Astrocyte (in vitro differentiated cells and primary cell): ENCODE measurements around the gene ANGEL2. TPM values are rescaled to one million over a fixed set of nuclear protein-coding genes. Genes with fewer than 3 reads are reported as not detected.

Experiments used
- DNase-seq: peaks from one replicate; pipeline ENCODE4 v3.0.0-alpha.2; 2010; ENCODE audit warnings: low read depth
- FAIRE-seq: peaks from 2 replicates; lab custom pipeline; 2011; peaks lifted over from hg19 to GRCh38; lab: Jason Lieb, UNC
- H2AFZ ChIP-seq: 2 replicates; pipeline ENCODE4 v1.6.0; 2012; ENCODE audit warnings: low read depth, low read length, inconsistent platforms
- H3K27ac ChIP-seq: 2 replicates; pipeline ENCODE4 v1.5.1; 2011; ENCODE audit warnings: low read depth, low read length, inconsistent platforms
- H3K27me3 ChIP-seq: 2 replicates; pipeline ENCODE4 v1.6.0; 2011; ENCODE audit warnings: low read length, inconsistent platforms; ENCODE audit not compliant: insufficient read depth
- H3K36me3 ChIP-seq: 2 replicates; pipeline ENCODE4 v1.5.1; 2011; ENCODE audit warnings: low read length, inconsistent platforms; ENCODE audit not compliant: insufficient read depth
- H3K4me1 ChIP-seq: 2 replicates; pipeline ENCODE4 v1.5.1; 2011; ENCODE audit warnings: low read length, inconsistent platforms; ENCODE audit not compliant: insufficient read depth
- H3K4me2 ChIP-seq: 2 replicates; pipeline ENCODE4 v1.6.0; 2012; ENCODE audit warnings: low read length, inconsistent platforms
- H3K4me3 ChIP-seq: 2 replicates; pipeline ENCODE4 v1.5.1; 2011; ENCODE audit warnings: low read depth, mild to moderate bottlenecking, low read length, inconsistent platforms; ENCODE audit not compliant: insufficient read depth
- H3K79me2 ChIP-seq: 2 replicates; pipeline ENCODE4 v1.6.0; 2012; ENCODE audit warnings: mild to moderate bottlenecking, low read length, inconsistent platforms; ENCODE audit not compliant: insufficient read depth
- H3K9ac ChIP-seq: 2 replicates; pipeline ENCODE4 v1.6.0; 2012; ENCODE audit warnings: mild to moderate bottlenecking, low read length, inconsistent platforms
- H3K9me3 ChIP-seq: 2 replicates; pipeline ENCODE4 v1.5.1; 2012; ENCODE audit warnings: low read depth, mild to moderate bottlenecking, low read length, inconsistent platforms; ENCODE audit not compliant: insufficient read depth
- H4K20me1 ChIP-seq: 2 replicates; pipeline ENCODE4 v1.6.0; 2012; ENCODE audit warnings: low read length, inconsistent platforms; ENCODE audit not compliant: insufficient read depth
- H3K27ac Mint-ChIP-seq: one replicate; pipeline ENCODE4 v1.8.0; 2021; ENCODE audit warnings: mild to moderate bottlenecking, mixed read lengths; ENCODE audit not compliant: unreplicated experiment
- H3K27me3 Mint-ChIP-seq: one replicate; pipeline ENCODE4 v1.8.0; 2021; ENCODE audit warnings: low read depth, mixed read lengths; ENCODE audit not compliant: unreplicated experiment
- H3K36me3 Mint-ChIP-seq: one replicate; pipeline ENCODE4 v1.8.0; 2021; ENCODE audit warnings: low read depth, mixed read lengths; ENCODE audit not compliant: unreplicated experiment
- H3K4me1 Mint-ChIP-seq: one replicate; pipeline ENCODE4 v1.8.0; 2021; ENCODE audit warnings: low read depth, mixed read lengths; ENCODE audit not compliant: unreplicated experiment
- H3K4me3 Mint-ChIP-seq: one replicate; pipeline ENCODE4 v1.8.0; 2021; ENCODE audit warnings: mild to moderate bottlenecking, moderate library complexity, mixed read lengths; ENCODE audit not compliant: unreplicated experiment
- H3K9me3 Mint-ChIP-seq: one replicate; pipeline ENCODE4 v1.8.0; 2021; ENCODE audit warnings: mild to moderate bottlenecking, mixed read lengths; ENCODE audit not compliant: unreplicated experiment
- EZH2 ChIP-seq: IDR thresholded peaks from 2 replicates; pipeline ENCODE4 v1.6.1; 2012; ENCODE audit warnings: mild to moderate bottlenecking, low read length, inconsistent platforms; ENCODE audit not compliant: insufficient read depth
- total RNA-seq: library from RNA; stranded (reverse); gene quantifications from 2 replicates; pipeline ENCODE4 v1.2.1, GENCODE V29; 2021
- TF ChIP-seq, protein P1 (sequence below): IDR thresholded peaks from 2 replicates; pipeline ENCODE4 v1.5.1; 2011; ENCODE audit warnings: low read depth, mild to moderate bottlenecking, inconsistent platforms, low read length, moderate library complexity; ENCODE audit not compliant: insufficient read depth

ANGEL2 gene
- total RNA-seq, 1 donor from 2014 or later = 21.6 TPM

DNA sequence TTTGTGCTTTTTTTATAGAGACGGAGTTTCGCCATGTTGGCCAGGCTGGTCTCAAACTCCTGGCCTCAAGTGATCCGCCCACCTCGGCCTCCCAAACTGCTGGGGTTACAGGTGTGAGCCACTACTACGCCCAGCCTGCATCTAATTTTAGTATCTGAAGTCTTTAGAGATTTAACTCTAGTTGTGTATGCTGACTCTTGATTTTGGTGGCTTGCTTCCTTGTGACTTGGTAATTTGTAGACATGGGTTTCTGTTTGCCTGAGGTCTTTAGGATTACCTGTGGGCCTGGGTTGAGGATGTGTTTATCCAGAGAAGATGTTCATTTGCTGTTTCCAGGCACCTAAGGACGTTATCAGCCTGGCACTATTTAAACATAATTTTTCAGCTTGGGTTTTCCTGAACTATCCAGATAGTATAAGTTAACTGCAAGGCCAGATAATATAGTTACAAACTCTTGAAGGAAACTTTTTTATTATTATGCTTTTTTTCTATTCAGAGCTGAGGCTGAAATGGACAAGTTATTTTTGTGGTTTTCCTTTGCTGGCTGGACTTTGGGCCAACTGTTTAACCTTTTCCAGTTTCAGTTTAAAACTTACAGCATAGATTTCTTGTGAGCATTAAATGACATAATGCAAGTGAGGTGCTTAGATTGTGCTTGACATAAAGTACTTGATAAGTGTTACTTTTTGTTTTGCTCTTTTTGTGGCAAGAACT is 72.8 kb downstream of the ANGEL2 start:
- no peak overlapping the region for H3K4me3 Mint-ChIP-seq
- DNase-seq (no peak), FAIRE-seq (no peak)
- Histone ChIP-seq H3K4me2 (no peak overlapping the region), H2AFZ (no peak overlapping the region), H3K9ac (no peak overlapping the region), H3K4me1 (no peaks in the 10 kb centered on the region), H3K4me3 (no peak overlapping the region), H3K36me3 (no peaks in the 10 kb centered on the region), H3K27ac (no peak overlapping the region), H3K79me2 (no peaks in the 10 kb centered on the region), H3K27me3 (no peaks in the 10 kb centered on the region), H4K20me1 (no peaks in the 10 kb centered on the region), H3K9me3 (peaks cover 3% of the 10 kb centered on the region)
- H3K9me3 Mint-ChIP-seq = peaks cover 2% of the 10 kb centered on the region
- no peaks in the 10 kb centered on the region for H3K36me3 Mint-ChIP-seq
- H3K4me1 Mint-ChIP-seq = no peaks in the 10 kb centered on the region
- TF ChIP-seq, protein P1, sequence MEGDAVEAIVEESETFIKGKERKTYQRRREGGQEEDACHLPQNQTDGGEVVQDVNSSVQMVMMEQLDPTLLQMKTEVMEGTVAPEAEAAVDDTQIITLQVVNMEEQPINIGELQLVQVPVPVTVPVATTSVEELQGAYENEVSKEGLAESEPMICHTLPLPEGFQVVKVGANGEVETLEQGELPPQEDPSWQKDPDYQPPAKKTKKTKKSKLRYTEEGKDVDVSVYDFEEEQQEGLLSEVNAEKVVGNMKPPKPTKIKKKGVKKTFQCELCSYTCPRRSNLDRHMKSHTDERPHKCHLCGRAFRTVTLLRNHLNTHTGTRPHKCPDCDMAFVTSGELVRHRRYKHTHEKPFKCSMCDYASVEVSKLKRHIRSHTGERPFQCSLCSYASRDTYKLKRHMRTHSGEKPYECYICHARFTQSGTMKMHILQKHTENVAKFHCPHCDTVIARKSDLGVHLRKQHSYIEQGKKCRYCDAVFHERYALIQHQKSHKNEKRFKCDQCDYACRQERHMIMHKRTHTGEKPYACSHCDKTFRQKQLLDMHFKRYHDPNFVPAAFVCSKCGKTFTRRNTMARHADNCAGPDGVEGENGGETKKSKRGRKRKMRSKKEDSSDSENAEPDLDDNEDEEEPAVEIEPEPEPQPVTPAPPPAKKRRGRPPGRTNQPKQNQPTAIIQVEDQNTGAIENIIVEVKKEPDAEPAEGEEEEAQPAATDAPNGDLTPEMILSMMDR = no peak
- no peak for TF ChIP-seq EZH2
- H3K27me3 Mint-ChIP-seq = peaks cover 5% of the 10 kb centered on the region
- no peak overlapping the region for H3K27ac Mint-ChIP-seq

Other genes with a start within 250 kb of the ANGEL2 start
- gene NSL1, start 224.1 kb downstream of the ANGEL2 start, total RNA-seq = 22.6 and 24.6 TPM in 2 replicates
- 7.1 and 8.6 TPM in 2 replicates for gene TATDN3, start 224.0 kb downstream of the ANGEL2 start, total RNA-seq
- 0.65 TPM in 1 of 2 replicates, not detected in the other for gene SPATA45, start 168.2 kb downstream of the ANGEL2 start, total RNA-seq
- gene FLVCR1, start 157.6 kb downstream of the ANGEL2 start, total RNA-seq = 8.1 and 9.3 TPM in 2 replicates
- 7.1 and 10.0 TPM in 2 replicates for gene VASH2, start 65.3 kb downstream of the ANGEL2 start, total RNA-seq
- gene RPS6KC1, start 35.4 kb upstream of the ANGEL2 start, total RNA-seq = 22.4 and 25.6 TPM in 2 replicates